ENCODE results near the gene SELENOH. TPM values are rescaled to one million over a fixed set of nuclear protein-coding genes. Genes with fewer than 3 reads are reported as not detected.

The SELENOH gene
- total RNA-seq, 2 donors from 2014 or later = 147 to 162 TPM

DNA sequence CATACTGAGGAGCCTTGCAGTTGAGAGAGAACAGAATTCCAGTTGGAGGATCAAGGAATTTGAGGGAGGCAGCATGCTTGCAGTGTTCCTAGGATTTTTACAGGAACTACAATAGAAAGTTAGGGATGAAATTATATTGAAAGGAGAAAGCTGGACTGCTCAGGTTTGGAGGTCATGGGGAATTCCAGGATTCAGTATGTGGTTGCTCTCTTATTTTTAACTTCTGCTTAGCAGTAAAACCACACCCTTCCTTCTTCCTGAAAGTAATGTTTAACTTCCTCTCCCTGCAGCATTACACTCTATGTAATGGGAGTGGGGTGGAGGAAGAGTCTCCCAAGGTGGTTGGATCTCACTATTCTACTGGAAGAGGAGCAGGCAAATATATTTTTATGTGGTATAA is 51.6 kb downstream of the SELENOH start:
- H3K4me1 Mint-ChIP-seq (ENCODE audit: low read depth) = peaks cover 37% of the 10 kb centered on the region
- peaks cover 0 to 3% of the 10 kb centered on the region in 2 donors for H3K36me3 Mint-ChIP-seq (ENCODE audit: insufficient read depth in 2 of 2)
- DNase-seq (no peak), ATAC-seq (replicated peaks in 1 of 2) (no peak)
- no peaks in the 10 kb centered on the region for H3K9me3 Mint-ChIP-seq
- H3K4me3 Mint-ChIP-seq = peak overlapping the region; percentile 60 to 72
- peak overlapping the region; percentile 80 for H3K27ac Mint-ChIP-seq
- no peaks in the 10 kb centered on the region for H3K27me3 Mint-ChIP-seq (ENCODE audit: low read depth)

Other genes with a start within 250 kb of the SELENOH start
- gene SLC43A1, start 225.8 kb upstream of the SELENOH start, total RNA-seq = 10 to 100 TPM; 43.6 to 53.9 TPM
- gene TIMM10, start 210.7 kb upstream of the SELENOH start, total RNA-seq = 100 to 1,000 TPM; 106 to 107 TPM
- gene SMTNL1, start 203.9 kb upstream of the SELENOH start, total RNA-seq = not detected
- gene UBE2L6, start 173.8 kb upstream of the SELENOH start, total RNA-seq = 100 to 1,000 TPM; 144 to 180 TPM
- gene SERPING1, start 143.8 kb upstream of the SELENOH start, total RNA-seq = not detected
- gene YPEL4, start 91.6 kb upstream of the SELENOH start, total RNA-seq = 1 to 10 TPM; 1.1 to 1.3 TPM
- 10 to 100 TPM; 15.1 to 16.1 TPM for gene CLP1, start 83.7 kb upstream of the SELENOH start, total RNA-seq
- gene ZDHHC5, start 73.4 kb upstream of the SELENOH start, total RNA-seq = 10 to 100 TPM; 62.8 to 62.9 TPM
- gene MED19, start 29.3 kb upstream of the SELENOH start, total RNA-seq = 10 to 100 TPM; 19.8 to 20.0 TPM
- 10 to 100 TPM; 54.2 to 69.8 TPM for gene TMX2, start 28.9 kb upstream of the SELENOH start, total RNA-seq
- not detected for gene BTBD18, start 10.3 kb downstream of the SELENOH start, total RNA-seq
- 10 to 100 TPM in 1 of 2 donors, 1 to 10 TPM in 1; 6.3 to 10.6 TPM for gene CTNND1, start 20.3 kb downstream of the SELENOH start, total RNA-seq

Data from activated T-cell treated with anti-CD3 and anti-CD28 coated beads, Interleukin-2, amount 50 U/mL, for 72 hours (primary cell).